GM20000 (cell line): ENCODE data around the gene AFF3.

Experiments used
- DNase-seq: peaks from one replicate; pipeline ENCODE4 v3.0.0; 2012; ENCODE audit warnings: low spot score
- CTCF ChIP-seq: IDR thresholded peaks from 2 replicates; pipeline ENCODE4 v1.5.1; 2012; ENCODE audit warnings: mild to moderate bottlenecking, control low read depth; ENCODE audit errors: extremely low read depth, missing control alignments

AFF3 gene

GRCh38 chr2:100145893-100146656 lies 3.7 kb upstream of the AFF3 start:
- DNase-seq, result no peak
- no peak for TF ChIP-seq CTCF

GRCh38 chr2:100143286-100143685 lies 896 bp upstream of the AFF3 start:
- DNase-seq, result no peak
- no peak for TF ChIP-seq CTCF

GRCh38 chr2:100141906-100142305 lies 484 bp downstream of the AFF3 start:
- DNase-seq, result no peak
- TF ChIP-seq CTCF, result no peak

GRCh38 chr2:100140582-100140981 lies 1.8 kb downstream of the AFF3 start:
- TF ChIP-seq CTCF, result no peak
- DNase-seq, result no peak

GRCh38 chr2:100137866-100138570 lies 4.4 kb downstream of the AFF3 start:
- no peak for DNase-seq
- TF ChIP-seq CTCF, result no peak

- no peak for DNase-seq
- TF ChIP-seq CTCF, result no peak
Measured at GRCh38 chr2:100137318-100137717, 5.1 kb downstream of the AFF3 start.

- peak; percentile 42 for DNase-seq
- no peak for TF ChIP-seq CTCF
Measured at GRCh38 chr2:100136310-100136709, 6.1 kb downstream of the AFF3 start.
